ENCODE data around the gene NPIPA1. TPM values are rescaled to one million over a fixed set of nuclear protein-coding genes. Genes with fewer than 3 reads are reported as not detected.

The NPIPA1 gene
- total and polyA plus RNA-seq, 2 experiments from 2014 or later, result 41.1 to 73.2 TPM

DNA sequence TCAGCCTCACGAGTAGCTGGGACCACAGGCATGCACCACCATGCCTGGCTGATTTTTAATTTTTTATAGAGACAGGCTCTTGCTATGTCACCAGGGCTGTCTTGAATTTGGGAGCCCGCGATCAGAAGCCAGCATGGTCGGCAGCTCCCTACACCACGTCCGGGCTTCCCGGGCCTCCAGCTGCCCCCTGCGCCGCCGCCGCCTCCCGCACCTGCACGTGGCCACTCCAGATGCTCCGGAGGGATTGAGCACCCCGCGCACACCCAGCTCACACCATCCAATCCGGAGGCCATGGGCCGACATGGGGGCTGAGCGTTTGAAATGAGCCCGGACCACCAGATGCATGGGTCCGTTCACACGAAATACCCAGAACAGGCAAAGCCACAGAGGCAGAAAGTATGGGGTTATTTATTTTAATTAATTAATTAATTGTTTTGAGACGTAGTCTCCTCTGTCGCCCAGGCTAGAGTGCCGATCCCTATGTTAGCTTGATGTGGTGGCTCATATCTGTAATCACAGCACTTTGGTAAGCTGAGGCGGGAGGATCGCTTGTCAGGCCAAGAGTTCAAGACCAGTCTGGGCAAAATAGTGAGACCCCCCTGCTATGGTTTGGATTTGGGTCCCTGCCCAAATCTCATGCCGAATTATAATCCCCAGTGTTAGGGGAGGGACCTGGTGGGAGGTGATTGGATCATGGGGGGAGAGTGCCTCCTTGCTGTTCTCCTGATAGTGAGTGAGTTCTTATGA lies 20.5 kb downstream of the NPIPA1 start:
- Histone ChIP-seq H4K20me1 (ENCODE audit: insufficient read depth) (no peaks in the 10 kb centered on the region), H3K4me1 (ENCODE audit: insufficient read depth) (no peaks in the 10 kb centered on the region), H3K4me2 (ENCODE audit: unreplicated experiment) (no peak overlapping the region), H3K27me3 (replicated peaks; ENCODE audit: insufficient read depth) (no peaks in the 10 kb centered on the region), H3F3A (ENCODE audit: insufficient read depth) (no peaks in the 10 kb centered on the region), H3K9me3 (ENCODE audit: low read depth) (no peaks in the 10 kb centered on the region), H2AFZ (no peak overlapping the region), H3K36me3 (ENCODE audit: low read depth) (no peaks in the 10 kb centered on the region), H3K27ac (no peak overlapping the region), H3K4me3 (no peak overlapping the region), H3K9me2 (ENCODE audit: insufficient read depth) (no peaks in the 10 kb centered on the region), H3K9ac (no peak overlapping the region), H3K79me2 (ENCODE audit: insufficient read depth) (no peaks in the 10 kb centered on the region)
- DNase-seq, result no peak
- TF ChIP-seq EZH2phosphoT487 (IDR thresholded peaks at IDR 0.05; ENCODE audit: insufficient read depth, low read depth), result no peak
- TF ChIP-seq EZH2 (IDR thresholded peaks at IDR 0.05; ENCODE audit: insufficient read depth, poor library complexity, severe bottlenecking), result no peak
- 91 to 95% methylated on average over 28 of the region's 28 CpGs for WGBS, 2 experiments (ENCODE audit: low coverage in 1 of 2, low lambda C conversion rate in 2 of 2, missing lambda C conversion rate in 2 of 2)
- in situ Hi-C loops (cut with MboI), result no loop called here

DNA sequence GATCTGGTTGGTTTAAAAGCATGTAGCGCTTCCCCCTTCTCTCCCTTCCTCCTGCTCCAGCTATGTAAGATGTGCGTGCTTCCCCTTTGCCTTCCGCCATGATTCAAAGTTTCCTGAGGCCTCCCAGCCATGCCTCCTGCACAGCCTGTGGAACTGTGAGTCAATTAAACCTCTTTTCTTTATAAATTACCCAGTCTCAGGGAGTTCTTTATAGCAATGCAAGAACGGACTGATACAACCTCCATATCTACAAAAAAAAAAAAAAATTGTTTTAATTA lies 21.0 kb downstream of the NPIPA1 start:
- no peak overlapping the region for H3K9ac ChIP-seq
- no peak overlapping the region for H2AFZ ChIP-seq
- H3K4me2 ChIP-seq (ENCODE audit: unreplicated experiment), result no peak overlapping the region
- H3K79me2 ChIP-seq (ENCODE audit: insufficient read depth), result no peaks in the 10 kb centered on the region
- WGBS, 2 experiments (ENCODE audit: low coverage in 1 of 2, low lambda C conversion rate in 2 of 2, missing lambda C conversion rate in 2 of 2), result 89 to 91% methylated on average over 4 of the region's 4 CpGs
- no peak overlapping the region for H3K4me3 ChIP-seq
- no peaks in the 10 kb centered on the region for H4K20me1 ChIP-seq (ENCODE audit: insufficient read depth)
- in situ Hi-C loops (cut with MboI), result no loop called here
- TF ChIP-seq EZH2phosphoT487 (IDR thresholded peaks at IDR 0.05; ENCODE audit: insufficient read depth, low read depth) (no peak), EZH2 (IDR thresholded peaks at IDR 0.05; ENCODE audit: insufficient read depth, poor library complexity, severe bottlenecking) (no peak)
- no peak overlapping the region for H3K27ac ChIP-seq
- H3K9me3 ChIP-seq (ENCODE audit: low read depth), result no peaks in the 10 kb centered on the region
- H3K9me2 ChIP-seq (ENCODE audit: insufficient read depth), result no peaks in the 10 kb centered on the region
- no peaks in the 10 kb centered on the region for H3K36me3 ChIP-seq (ENCODE audit: low read depth)
- no peaks in the 10 kb centered on the region for H3K4me1 ChIP-seq (ENCODE audit: insufficient read depth)
- no peaks in the 10 kb centered on the region for H3F3A ChIP-seq (ENCODE audit: insufficient read depth)
- DNase-seq, result no peak
- no peaks in the 10 kb centered on the region for H3K27me3 ChIP-seq (replicated peaks; ENCODE audit: insufficient read depth)

- Histone ChIP-seq H2AFZ (no peak overlapping the region), H3K4me1 (ENCODE audit: insufficient read depth) (no peaks in the 10 kb centered on the region), H3K4me2 (ENCODE audit: unreplicated experiment) (no peak overlapping the region), H4K20me1 (ENCODE audit: insufficient read depth) (no peaks in the 10 kb centered on the region), H3K27me3 (replicated peaks; ENCODE audit: insufficient read depth) (0 out of 2 replicates have a peak, but pooled peaks cover 4% of the 10 kb centered on the region), H3F3A (ENCODE audit: insufficient read depth) (no peaks in the 10 kb centered on the region), H3K36me3 (ENCODE audit: low read depth) (no peaks in the 10 kb centered on the region), H3K27ac (no peak overlapping the region), H3K4me3 (no peak overlapping the region), H3K9ac (no peak overlapping the region), H3K79me2 (ENCODE audit: insufficient read depth) (no peaks in the 10 kb centered on the region), H3K9me3 (ENCODE audit: low read depth) (no peaks in the 10 kb centered on the region), H3K9me2 (ENCODE audit: insufficient read depth) (no peaks in the 10 kb centered on the region)
- peak; percentile 34 for DNase-seq
- in situ Hi-C loops (cut with MboI), result no loop called here
- no peak for TF ChIP-seq EZH2phosphoT487 (IDR thresholded peaks at IDR 0.05; ENCODE audit: insufficient read depth, low read depth)
- TF ChIP-seq EZH2 (IDR thresholded peaks at IDR 0.05; ENCODE audit: insufficient read depth, poor library complexity, severe bottlenecking), result no peak
- WGBS, 2 experiments (ENCODE audit: low coverage in 1 of 2, low lambda C conversion rate in 2 of 2, missing lambda C conversion rate in 2 of 2), result 68 to 71% methylated on average over 7 of the region's 7 CpGs
Measured at GRCh38 chr16:14958970-14959369, 21.7 kb downstream of the NPIPA1 start.

- H3K27ac ChIP-seq, result no peak overlapping the region
- DNase-seq, result no peak
- TF ChIP-seq EZH2 (IDR thresholded peaks at IDR 0.05; ENCODE audit: insufficient read depth, poor library complexity, severe bottlenecking), result no peak
- no peak for TF ChIP-seq EZH2phosphoT487 (IDR thresholded peaks at IDR 0.05; ENCODE audit: insufficient read depth, low read depth)
- no peak overlapping the region for H2AFZ ChIP-seq
- H3K9ac ChIP-seq, result no peak overlapping the region
- H3K4me3 ChIP-seq, result no peak overlapping the region
- H3K79me2 ChIP-seq (ENCODE audit: insufficient read depth), result no peaks in the 10 kb centered on the region
- in situ Hi-C loops (cut with MboI), result no loop called here
- H3K9me2 ChIP-seq (ENCODE audit: insufficient read depth), result no peaks in the 10 kb centered on the region
- H3K4me1 ChIP-seq (ENCODE audit: insufficient read depth), result no peaks in the 10 kb centered on the region
- H4K20me1 ChIP-seq (ENCODE audit: insufficient read depth), result no peaks in the 10 kb centered on the region
- no peaks in the 10 kb centered on the region for H3K36me3 ChIP-seq (ENCODE audit: low read depth)
- no peaks in the 10 kb centered on the region for H3K9me3 ChIP-seq (ENCODE audit: low read depth)
- WGBS, 2 experiments (ENCODE audit: low coverage in 1 of 2, low lambda C conversion rate in 2 of 2, missing lambda C conversion rate in 2 of 2), result 87 to 88% methylated on average over 11 of the region's 11 CpGs
- no peaks in the 10 kb centered on the region for H3F3A ChIP-seq (ENCODE audit: insufficient read depth)
- H3K27me3 ChIP-seq (replicated peaks; ENCODE audit: insufficient read depth), result 0 out of 2 replicates have a peak, but pooled peaks cover 4% of the 10 kb centered on the region
- no peak overlapping the region for H3K4me2 ChIP-seq (ENCODE audit: unreplicated experiment)
Measured at GRCh38 chr16:14961405-14962186, 24.4 kb downstream of the NPIPA1 start.
